Fibroblast of lung (primary cell): ENCODE measurements around the gene MYMK. TPM values are rescaled to one million over a fixed set of nuclear protein-coding genes. Genes with fewer than 3 reads are reported as not detected.
A peak's percentile ranks its signal among the peaks of the same experiment; 100 is the strongest.

Experiments used
- DNase-seq, 2 donors: peaks; one replicate each; pipeline versions ENCODE4 v3.0.0 to v3.0.0-alpha.2; 2010; ENCODE audit warnings: low read depth in 2 of 2
- H2AFZ ChIP-seq: 2 replicates; pipeline ENCODE4 v1.5.1; 2012; ENCODE audit warnings: low read length, control low read depth, inconsistent platforms
- H3K27ac ChIP-seq: 2 replicates; pipeline ENCODE4 v1.5.1; 2011; ENCODE audit warnings: low read length, control low read depth; ENCODE audit not compliant: insufficient read depth
- H3K27me3 ChIP-seq: 2 replicates; pipeline ENCODE4 v1.5.1; 2011; ENCODE audit warnings: mild to moderate bottlenecking, low read length; ENCODE audit not compliant: control insufficient read depth, insufficient read depth
- H3K36me3 ChIP-seq: 2 replicates; pipeline ENCODE4 v1.5.1; 2011; ENCODE audit warnings: low read length; ENCODE audit not compliant: control insufficient read depth, insufficient read depth
- H3K4me1 ChIP-seq: 2 replicates; pipeline ENCODE4 v1.5.1; 2011; ENCODE audit warnings: low read length; ENCODE audit not compliant: control insufficient read depth, insufficient read depth; ENCODE audit errors: extremely low read depth
- H3K4me2 ChIP-seq: 2 replicates; pipeline ENCODE4 v1.5.1; 2011; ENCODE audit warnings: low read length, control low read depth; ENCODE audit not compliant: insufficient read depth; ENCODE audit errors: extremely low read depth
- H3K4me3 ChIP-seq, 4 experiments: fragments of 200-600 bp in 1 of 4; sonication (generic) in 1 of 4; replicated peaks in 1 of 4; 2 replicates each; pipeline ENCODE4 v1.5.1; 2011 to 2016; ENCODE audit warnings: low read length in 4 of 4, low read depth in 3 of 4, mild to moderate bottlenecking in 3 of 4, control low read depth in 2 of 4, inconsistent platforms in 1 of 4, mixed read lengths in 1 of 4; ENCODE audit not compliant: insufficient read depth in 1 of 4; ENCODE audit errors: control extremely low read depth in 1 of 4
- H3K79me2 ChIP-seq: 2 replicates; pipeline ENCODE4 v1.5.1; 2012; ENCODE audit warnings: mild to moderate bottlenecking, low read length, inconsistent platforms; ENCODE audit not compliant: control insufficient read depth, insufficient read depth
- H3K9ac ChIP-seq: 2 replicates; pipeline ENCODE4 v1.5.1; 2011; ENCODE audit warnings: mild to moderate bottlenecking, low read length, control low read depth; ENCODE audit not compliant: insufficient read depth
- H3K9me3 ChIP-seq: 2 replicates; pipeline ENCODE4 v1.5.1; 2012; ENCODE audit warnings: low read depth, low read length; ENCODE audit not compliant: control insufficient read depth, insufficient read depth
- H4K20me1 ChIP-seq: 2 replicates; pipeline ENCODE4 v1.5.1; 2011; ENCODE audit warnings: low read length; ENCODE audit not compliant: control insufficient read depth, insufficient read depth; ENCODE audit errors: extremely low read depth
- EZH2 ChIP-seq: IDR thresholded peaks from 2 replicates; pipeline ENCODE4 v1.5.1; 2012; ENCODE audit warnings: low read length, control low read depth, mild to moderate bottlenecking; ENCODE audit errors: missing control alignments
- polyA plus RNA-seq, 2 donors: library from polyadenylated mRNA; depleted of rRNA in 1 of 2; stranded (reverse) in 1 of 2; unstranded in 1 of 2; fragments of >200 nt; gene quantifications; 2 replicates each; pipeline ENCODE4 v1.2.1, GENCODE V29; 2011 to 2012; ENCODE audit warnings: missing spikeins in 1 of 2
- total RNA-seq: library from RNA; depleted of rRNA; stranded (reverse); fragments of >200 nt; gene quantifications from 2 replicates; pipeline ENCODE4 v1.2.1, GENCODE V29; 2014
- TF ChIP-seq, protein P1 (sequence below), 2 donors: IDR thresholded peaks in 1 of 2; conservative IDR thresholded peaks in 1 of 2; 1 replicate in 1 of 2; 2 replicates in 1 of 2; pipeline ENCODE4 v1.5.1; 2011 to 2012; ENCODE audit warnings: low read length in 2 of 2, control low read depth in 1 of 2, inconsistent platforms in 1 of 2, low read depth in 1 of 2, mild to moderate bottlenecking in 1 of 2

MYMK gene
- total and polyA plus RNA-seq, 2 donors (not counting 1 experiment from before 2014, with no cell fraction given), result not detected

DNA sequence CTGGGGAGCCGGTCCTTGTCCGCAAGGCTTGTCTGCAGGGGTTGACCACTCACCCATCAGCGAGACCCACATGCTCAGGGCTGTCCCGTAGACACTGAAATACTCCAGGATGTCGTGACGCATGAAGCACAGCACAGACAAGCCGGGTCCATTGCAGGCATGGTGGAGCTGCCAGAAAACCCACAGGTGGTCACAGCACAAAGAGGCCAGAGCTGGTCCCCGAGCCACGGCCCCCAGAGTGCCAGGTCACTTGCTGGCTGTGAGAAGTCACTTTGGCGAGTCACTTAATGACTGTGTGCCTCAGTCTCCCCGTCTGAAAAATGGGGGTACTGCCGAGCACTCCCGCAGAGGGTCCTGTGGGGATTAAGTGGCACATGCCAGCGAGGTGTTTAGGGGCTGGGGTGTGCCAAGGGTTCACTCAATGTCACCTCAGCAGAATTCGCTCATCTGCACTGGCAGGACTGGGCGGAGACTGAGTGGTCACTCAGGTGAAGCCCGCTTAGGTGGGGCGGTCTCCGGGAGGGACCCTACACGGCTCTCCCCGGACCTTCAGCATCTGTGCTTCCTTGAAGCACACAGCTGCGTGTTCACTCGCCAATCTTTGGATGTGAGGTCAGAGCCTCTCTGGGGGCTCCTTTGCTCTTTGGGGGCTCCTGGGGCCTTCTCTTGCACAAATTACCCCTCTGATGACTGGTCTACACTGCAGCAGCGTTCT is 4.5 kb downstream of the MYMK start:
- Histone ChIP-seq H4K20me1 (no peaks in the 10 kb centered on the region), H3K4me2 (no peak overlapping the region)

DNA sequence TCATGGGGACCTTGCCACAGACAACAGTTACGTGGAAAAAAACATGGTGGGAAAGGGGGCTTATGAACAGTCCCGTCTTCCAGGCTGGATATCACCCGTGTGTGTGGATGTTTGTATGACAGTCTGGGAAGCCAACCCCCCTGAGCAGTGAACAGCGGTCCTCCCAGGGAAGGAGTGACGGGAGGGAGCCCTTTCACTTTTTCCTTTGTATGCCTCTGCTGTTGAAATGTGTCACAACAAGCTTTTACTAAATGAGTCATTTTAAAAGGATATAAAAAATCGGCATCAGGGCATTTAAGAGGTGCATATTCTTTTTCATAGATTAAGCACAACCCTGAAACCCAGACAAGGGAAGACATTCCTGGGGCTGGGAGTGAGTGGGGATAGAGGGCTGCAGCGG is 5.1 kb downstream of the MYMK start:
- Histone ChIP-seq H3K36me3 (no peaks in the 10 kb centered on the region), H3K79me2 (no peaks in the 10 kb centered on the region), H3K4me3 (no peak overlapping the region), H4K20me1 (no peaks in the 10 kb centered on the region), H3K4me2 (no peak overlapping the region), H3K9ac (no peak overlapping the region), H3K9me3 (no peaks in the 10 kb centered on the region), H3K27ac (no peak overlapping the region), H2AFZ (no peak overlapping the region), H3K27me3 (peaks cover 2% of the 10 kb centered on the region), H3K4me1 (no peaks in the 10 kb centered on the region)
- DNase-seq, result peak in 1 of 2 donors; percentile 15
- TF ChIP-seq, protein P1, sequence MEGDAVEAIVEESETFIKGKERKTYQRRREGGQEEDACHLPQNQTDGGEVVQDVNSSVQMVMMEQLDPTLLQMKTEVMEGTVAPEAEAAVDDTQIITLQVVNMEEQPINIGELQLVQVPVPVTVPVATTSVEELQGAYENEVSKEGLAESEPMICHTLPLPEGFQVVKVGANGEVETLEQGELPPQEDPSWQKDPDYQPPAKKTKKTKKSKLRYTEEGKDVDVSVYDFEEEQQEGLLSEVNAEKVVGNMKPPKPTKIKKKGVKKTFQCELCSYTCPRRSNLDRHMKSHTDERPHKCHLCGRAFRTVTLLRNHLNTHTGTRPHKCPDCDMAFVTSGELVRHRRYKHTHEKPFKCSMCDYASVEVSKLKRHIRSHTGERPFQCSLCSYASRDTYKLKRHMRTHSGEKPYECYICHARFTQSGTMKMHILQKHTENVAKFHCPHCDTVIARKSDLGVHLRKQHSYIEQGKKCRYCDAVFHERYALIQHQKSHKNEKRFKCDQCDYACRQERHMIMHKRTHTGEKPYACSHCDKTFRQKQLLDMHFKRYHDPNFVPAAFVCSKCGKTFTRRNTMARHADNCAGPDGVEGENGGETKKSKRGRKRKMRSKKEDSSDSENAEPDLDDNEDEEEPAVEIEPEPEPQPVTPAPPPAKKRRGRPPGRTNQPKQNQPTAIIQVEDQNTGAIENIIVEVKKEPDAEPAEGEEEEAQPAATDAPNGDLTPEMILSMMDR (conservative IDR thresholded peaks at IDR 0.05 in 1 of 2, IDR thresholded peaks at IDR 0.05 in 1 of 2; ENCODE audit: low read depth in 1 of 2, low read length in 2 of 2), result no peak
- no peak for TF ChIP-seq EZH2

More for the DNA sequence above, 4.5 kb downstream of the MYMK start:
- Histone ChIP-seq H3K36me3 (no peaks in the 10 kb centered on the region), H2AFZ (no peak overlapping the region), H3K4me1 (no peaks in the 10 kb centered on the region), H3K79me2 (no peaks in the 10 kb centered on the region), H3K4me3 (no peak overlapping the region), H3K27ac (no peak overlapping the region), H3K9me3 (no peaks in the 10 kb centered on the region), H3K27me3 (peaks cover 2% of the 10 kb centered on the region), H3K9ac (no peak overlapping the region)
- TF ChIP-seq EZH2, result no peak
- TF ChIP-seq, protein P1 (conservative IDR thresholded peaks at IDR 0.05 in 1 of 2, IDR thresholded peaks at IDR 0.05 in 1 of 2; ENCODE audit: low read depth in 1 of 2, low read length in 2 of 2), result no peak
- DNase-seq, result no peak

DNA sequence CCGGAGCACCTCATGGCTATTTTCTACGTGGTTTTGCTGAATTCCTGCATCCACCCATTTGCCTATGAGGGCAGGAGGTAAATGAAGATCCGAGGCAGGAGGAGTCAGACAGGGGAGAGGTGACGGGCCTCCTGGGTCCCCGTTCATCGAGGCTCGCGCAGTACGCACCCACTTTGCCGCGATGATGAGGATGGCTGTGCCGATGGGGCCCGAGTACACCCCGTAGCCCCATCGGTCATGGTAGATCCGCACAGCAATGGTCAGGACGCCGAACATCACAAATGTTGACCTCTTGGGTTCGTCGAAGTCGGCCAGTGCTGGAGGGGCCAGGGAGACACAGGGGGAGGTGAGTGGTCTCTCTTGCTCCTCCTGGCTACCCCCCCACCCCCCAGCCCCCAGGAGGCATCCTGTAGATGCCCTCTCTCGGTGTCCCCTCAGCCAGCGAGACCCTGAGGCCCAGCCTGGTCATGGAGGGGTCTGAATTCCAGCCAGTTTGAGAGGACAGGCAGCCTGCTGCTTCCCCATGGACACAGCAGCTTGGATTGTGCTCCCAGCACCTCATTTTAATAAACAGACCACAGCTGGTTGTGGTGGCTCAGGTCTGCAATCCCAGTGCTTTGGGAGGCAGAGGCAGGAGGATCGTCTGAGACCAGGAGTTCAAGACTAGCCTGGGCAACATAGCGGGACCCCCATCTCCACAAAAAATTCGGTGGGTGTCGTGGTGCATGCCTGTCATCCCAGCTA is 5.9 kb downstream of the MYMK start:
- no peak overlapping the region for H3K9ac ChIP-seq

More for the DNA sequence above, 5.9 kb downstream of the MYMK start:
- Histone ChIP-seq H3K36me3 (no peaks in the 10 kb centered on the region), H3K9me3 (no peaks in the 10 kb centered on the region), H4K20me1 (no peaks in the 10 kb centered on the region), H3K4me2 (no peak overlapping the region), H3K4me3 (no peak overlapping the region), H3K27me3 (peaks cover 2% of the 10 kb centered on the region), H3K4me1 (no peaks in the 10 kb centered on the region), H3K27ac (no peak overlapping the region), H3K79me2 (no peaks in the 10 kb centered on the region), H2AFZ (no peak overlapping the region)
- TF ChIP-seq, protein P1 (conservative IDR thresholded peaks at IDR 0.05 in 1 of 2, IDR thresholded peaks at IDR 0.05 in 1 of 2; ENCODE audit: low read depth in 1 of 2, low read length in 2 of 2), result no peak
- TF ChIP-seq EZH2, result no peak
- no peak for DNase-seq
